Activated CD4-positive, alpha-beta T cell treated with anti-CD3 and anti-CD28 coated beads, Interleukin-2, Interleukin-6, amounts not matched to agents 100 ng/mL and 50 ng/mL, durations not matched to agents 16 hours and 8 hours (primary cell): ENCODE results near the gene CMTM2.
A peak's percentile ranks its signal among the peaks of the same experiment; 100 is the strongest.
"Not testable (repeated sequence)": the region's sequence is repeated elsewhere in the genome, so short reads cannot be mapped to it uniquely, and the experiment has no call there.

Experiments
- DNase-seq: peaks from one replicate; pipeline ENCODE4 v3.0.0-alpha.2; 2020

CMTM2 gene

DNA sequence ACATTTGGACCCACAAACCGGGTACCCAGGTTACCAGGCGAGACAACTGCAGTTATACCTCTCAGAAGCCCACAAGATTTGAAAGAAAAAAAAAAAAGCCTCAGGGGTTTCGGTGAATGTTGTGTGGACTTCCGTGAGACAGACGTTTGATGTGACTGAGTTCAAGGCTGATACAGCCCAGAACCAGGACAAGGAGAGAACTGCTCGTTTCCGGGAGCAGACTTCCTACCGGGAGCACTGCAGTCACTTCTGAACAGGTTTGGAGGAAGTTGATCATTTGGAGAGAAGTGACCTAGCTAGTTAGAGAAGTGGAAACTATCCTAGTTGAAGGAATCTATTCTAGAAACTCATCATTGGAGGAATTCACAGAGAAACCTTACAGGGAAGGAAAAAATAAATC is 26.0 kb upstream of the CMTM2 start:
- peak; percentile 32 for DNase-seq

DNA sequence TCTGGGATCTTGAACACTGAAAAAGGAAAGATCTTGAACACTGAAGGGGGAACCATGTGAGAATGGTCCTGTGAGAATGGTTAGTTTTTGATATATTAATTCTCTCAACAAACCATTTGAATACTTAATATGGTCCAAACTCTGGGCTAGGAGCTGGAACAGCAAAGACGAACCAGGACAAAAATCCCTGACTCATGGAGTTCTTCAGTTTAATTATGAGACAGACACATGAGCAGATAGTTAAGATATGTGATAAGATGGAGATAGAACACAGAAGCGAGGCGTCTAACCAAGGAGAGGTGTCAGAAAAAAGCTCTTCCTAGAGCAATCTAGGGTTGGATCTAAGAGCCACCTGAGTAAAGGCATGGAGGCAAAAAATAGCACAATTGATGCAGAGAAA is 25.2 kb upstream of the CMTM2 start:
- no peak for DNase-seq

DNA sequence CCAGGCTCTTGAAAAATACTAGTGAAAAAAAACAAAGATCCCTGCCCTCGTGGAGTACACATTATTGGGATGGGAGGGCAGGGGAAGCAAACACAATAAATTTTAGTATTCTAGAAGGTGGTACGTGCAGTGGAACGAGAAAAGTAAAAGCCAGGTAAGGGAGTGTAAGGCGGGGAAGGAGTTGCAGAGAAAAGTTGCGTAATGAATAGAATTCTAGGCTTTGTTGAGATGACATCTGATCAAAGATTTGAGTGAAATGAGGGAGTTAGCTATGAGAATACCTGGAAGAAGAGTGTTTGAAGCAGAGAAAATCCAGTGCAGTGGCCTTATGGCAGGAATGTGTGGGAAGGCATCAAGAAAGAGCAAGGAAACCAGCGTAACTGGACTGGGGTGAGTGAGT is 24.8 kb upstream of the CMTM2 start:
- no peak for DNase-seq

DNA sequence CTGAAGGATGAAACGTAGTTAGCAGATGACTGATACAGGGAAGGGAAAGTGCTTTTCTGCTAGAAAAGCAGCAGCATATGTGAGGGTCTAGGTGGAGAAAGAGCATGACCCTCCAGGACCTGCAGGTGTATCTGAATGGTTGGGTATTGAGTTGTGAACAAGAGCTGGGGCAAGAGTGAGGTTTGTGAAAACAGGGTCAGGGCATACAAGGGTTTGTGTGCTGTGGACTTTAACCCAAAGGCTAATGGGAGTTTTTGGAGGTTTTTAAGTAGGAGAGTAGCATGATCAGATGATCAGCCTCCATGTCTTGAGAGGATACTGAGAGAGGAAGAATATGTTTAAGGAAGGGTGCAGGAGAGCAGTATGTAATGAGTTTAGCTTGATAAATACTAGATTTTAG is 19.2 kb upstream of the CMTM2 start:
- no peak for DNase-seq

DNA sequence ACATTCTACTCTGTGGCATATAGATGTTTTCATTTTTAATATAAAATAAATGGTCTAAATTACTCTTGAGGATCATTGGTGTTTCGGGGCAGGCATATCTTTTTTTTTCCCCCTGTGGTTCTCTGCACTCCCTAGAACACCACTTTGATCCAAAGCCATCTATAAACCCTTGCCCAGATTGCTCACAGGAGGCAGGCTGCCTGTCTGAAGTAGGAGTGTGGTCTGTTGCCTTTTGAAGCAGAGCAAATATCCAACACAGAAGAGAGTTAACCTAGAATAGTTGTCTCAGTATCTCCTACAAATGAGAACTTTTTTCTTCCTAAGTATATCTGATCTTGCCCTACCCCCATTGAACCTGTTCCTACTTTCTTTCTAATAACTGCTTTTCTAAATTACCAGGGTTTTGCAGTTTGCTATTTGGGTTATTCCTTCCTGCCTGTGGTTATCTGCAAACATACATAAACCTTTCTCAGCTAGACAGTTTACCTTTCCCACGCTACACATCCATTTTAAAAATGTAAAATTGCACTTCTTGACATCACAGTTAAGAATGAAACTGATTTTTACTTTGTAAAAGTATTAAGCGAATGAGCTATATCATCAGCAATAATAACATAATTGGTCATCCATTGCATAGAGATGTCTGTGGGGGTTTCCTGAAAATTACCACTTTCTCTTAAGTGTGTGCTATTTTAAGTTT is 17.7 kb upstream of the CMTM2 start:
- DNase-seq: no peak

DNA sequence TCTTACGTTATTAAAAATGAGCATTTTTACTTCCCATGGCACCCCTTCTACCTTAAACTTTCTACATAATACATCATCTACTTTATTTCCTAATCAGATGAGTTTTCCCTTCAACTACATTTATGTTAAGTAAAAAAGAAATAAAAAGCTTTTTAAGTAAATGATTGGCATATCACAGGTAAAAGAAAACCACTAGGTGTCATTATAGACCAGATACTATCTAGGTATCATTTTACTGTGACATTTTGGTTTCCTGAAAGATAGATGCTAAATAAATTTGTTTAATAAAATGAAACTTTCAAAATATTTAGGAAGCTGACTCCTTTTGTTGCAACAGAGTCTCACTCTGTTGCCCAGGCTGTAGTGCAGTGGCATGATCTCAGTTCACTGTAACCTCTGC is 16.9 kb upstream of the CMTM2 start:
- no peak for DNase-seq

DNA sequence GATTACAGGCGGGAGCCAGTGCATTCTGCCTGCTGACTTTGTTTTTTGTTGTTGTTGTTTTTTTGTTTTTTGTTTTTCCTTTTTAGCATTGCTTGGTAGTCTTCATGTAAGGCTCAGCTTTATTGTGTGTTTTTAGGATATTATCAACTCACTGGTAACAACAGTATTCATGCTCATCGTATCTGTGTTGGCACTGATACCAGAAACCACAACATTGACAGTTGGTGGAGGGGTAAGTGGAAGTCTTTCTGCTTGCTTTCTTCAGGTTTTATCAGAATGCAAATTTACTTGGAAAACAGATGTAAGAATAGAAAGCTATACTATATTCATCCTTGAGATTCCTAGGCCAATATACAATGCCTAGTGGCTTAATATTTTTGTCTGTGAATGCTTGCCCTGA is 16.3 kb upstream of the CMTM2 start:
- DNase-seq: no peak

DNA sequence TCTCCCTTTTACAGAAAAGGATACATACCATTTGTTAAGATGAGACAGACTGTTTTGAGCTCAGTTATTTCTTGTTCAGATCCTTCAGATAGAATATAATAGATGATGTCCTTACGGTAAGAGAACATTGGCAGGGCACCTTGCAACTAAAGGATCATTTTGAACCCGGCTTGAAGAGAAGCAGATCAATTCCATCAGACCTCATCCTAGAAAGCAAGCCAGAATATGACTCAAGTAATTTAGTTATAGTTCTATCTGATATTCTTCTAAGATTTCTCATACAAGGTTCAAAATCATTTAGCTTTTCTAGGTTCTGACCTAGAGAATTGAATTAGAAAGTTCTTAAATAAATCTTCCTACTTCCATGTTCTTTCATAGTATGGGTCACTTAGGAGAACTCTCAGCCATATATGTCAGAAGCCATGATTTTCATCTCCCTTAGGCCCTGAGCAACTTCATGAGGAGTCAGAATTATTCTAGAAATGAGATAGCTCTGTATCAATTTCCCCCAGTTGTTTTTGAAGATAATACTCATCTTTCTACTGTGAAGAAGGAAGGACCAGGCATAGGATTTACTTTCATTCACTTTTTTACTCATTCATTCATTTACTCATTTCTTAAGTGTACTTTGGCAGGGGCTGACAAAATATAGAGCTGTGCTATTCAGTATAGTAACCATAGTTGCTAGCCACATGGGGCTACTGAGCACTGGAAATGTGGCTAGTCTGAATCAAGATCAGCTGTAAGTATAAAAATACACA is 15.5 kb upstream of the CMTM2 start:
- peak; percentile 80 for DNase-seq

DNA sequence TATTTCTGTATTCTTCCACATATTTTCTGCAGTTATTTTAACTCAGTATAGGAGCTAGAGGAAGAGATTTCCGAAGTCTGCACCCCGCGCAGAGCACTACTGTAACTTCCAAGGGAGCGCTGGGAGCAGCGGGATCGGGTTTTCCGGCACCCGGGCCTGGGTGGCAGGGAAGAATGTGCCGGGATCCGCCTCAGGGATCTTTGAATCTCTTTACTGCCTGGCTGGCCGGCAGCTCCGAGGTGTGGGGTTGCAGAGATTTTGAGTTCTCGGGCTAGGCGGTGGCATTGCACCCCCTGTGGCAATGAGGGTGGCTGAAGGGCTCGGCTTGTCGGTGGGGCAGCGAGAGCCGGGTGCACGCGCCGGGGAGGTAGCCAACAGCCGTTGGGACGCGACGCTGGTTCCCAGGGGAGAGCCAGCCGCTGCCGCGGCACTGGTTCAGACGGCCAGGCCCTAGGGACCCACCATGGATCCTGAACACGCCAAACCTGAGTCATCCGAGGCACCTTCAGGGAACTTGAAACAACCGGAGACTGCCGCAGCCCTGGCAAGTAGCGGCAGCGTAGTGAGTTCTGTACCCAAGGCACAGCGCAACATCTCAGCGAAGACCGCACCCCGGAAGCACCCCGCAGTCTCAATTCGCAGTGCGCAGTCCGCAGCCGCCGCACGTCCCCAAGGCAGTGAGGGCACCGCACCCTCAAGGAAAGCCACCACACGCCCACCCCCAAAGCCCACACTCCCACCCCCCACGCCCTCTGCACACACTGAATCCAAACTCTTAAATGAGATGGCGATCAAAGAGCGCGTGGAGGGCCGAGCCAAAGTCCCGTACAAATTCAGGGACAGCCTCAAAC is 13.0 kb upstream of the CMTM2 start, which contains the start of gene CMTM1:
CMTM1 (plus strand) TSS at position 389 of the 851 bp plus-strand sequence; CDS start at position 464, 75 bp downstream.
- no peak for DNase-seq

DNA sequence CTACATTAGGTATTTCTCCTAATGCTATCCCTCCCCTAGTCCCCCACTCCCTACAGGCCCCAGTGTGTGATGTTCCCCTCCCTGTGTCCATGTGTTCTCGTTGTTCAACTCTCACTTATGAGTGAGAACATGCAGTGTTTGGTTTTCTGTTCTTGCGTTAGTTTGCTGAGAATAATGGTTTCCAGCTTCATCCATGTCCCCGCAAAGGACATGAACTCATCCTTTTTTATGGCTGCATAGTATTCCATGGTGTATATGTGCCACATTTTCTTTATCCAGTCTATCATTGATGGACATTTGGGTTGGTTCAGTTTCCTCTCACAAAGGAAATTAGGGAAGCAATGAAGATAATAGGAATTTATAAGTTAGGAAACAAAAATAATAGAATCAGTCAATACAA is 12.0 kb upstream of the CMTM2 start:
- not testable (repeated sequence) for DNase-seq

DNA sequence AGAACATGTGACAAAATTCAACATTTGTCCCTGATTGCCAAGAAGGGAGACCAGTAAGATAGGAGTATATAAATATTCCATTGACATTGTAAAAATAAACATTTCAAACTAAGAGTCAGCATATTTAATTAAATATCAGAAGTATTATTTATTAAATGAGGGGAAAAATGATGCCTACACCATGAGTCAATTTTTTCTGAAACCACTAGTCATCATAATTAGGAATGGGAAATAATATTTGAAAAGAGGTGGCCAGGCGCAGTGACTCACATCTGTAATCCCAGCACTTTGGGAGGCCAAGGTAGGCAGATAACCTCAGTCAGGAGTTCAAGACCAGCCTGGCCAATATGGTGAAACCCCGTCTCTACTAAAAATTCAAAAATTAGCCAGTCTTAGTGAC is 10.9 kb upstream of the CMTM2 start:
- no peak for DNase-seq

DNA sequence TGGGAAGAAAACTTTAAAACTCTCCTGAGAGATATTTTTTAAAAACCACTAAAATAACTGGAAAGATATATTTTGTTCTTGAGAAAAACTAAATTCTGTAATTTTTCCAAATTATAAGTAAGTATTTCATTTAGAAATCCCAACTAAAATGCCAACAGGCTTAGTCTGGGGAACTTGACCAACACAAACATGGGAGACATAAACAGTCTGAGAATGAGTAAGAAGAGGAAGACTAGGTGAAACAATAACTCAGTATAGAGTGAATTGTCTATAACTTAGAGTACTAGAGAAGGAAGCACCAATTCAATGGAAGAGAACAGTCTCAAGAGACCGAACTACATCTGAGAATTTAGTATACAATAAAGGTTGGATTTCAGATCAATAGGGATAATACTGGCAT is 10.1 kb upstream of the CMTM2 start:
- no peak for DNase-seq

DNA sequence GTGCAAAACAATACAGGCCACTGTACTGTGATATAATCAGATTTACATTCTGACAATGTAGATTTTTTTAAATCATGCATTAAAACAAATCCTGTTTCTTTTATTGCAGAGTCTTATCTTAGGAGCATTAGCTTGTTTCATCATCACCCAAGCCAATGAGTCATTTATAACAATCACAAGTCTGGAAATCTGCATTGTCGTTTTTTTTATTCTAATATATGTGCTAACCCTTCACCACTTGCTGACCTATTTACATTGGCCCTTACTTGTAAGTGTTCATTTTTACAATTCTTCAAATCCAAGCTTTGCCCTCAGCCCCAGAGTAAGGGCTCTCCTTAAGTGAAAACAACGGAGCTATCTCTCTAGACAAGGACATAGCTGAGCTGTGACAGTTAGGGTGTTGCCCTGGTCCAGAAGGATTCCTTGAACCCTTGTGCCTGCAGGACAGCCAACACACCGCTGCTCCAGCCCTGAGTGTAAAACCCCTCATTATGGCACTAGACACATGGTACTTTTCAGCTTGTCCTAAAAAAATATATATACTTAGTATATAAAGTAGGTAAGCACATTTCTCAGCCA is 9.3 kb upstream of the CMTM2 start:
- no peak for DNase-seq

DNA sequence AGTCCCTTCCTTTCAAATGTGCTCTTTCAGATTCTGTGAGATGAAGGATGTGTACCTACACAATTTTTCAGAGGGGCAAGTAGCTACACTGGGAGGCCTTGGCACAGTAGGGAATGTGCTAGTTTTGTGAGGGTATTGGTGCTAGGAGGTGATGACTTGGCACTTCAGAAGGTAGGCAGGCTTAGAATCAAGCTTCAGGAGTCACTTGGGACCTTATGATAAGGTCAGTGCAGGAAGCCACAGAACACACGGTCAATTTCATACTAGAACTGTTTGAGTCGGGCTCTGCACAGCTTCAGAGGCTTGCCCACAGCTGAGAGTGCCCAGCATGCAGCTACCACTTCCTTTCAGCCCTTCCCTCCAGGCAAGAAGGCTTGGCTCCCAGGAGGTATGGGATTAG is 6.9 kb upstream of the CMTM2 start:
- DNase-seq: no peak

DNA sequence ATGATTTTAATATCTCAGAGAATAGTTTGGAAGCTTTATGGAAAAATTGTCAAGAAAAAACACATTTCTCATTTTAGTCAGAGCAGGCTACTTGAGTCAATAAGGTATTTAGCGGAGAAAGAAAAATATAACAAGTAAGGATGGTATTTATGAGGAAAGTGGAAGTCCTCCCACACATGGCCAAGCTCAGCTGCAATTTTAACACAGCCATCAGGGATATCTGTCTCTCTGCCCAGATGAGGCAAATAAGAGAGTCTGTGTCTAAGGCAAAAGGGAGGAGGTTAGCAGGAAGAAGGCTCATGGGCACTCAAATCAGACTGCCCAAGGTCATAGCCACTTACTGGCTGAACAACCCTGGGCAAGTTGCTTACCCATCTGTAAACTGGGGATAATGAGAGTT is 5.2 kb upstream of the CMTM2 start:
- no peak for DNase-seq

DNA sequence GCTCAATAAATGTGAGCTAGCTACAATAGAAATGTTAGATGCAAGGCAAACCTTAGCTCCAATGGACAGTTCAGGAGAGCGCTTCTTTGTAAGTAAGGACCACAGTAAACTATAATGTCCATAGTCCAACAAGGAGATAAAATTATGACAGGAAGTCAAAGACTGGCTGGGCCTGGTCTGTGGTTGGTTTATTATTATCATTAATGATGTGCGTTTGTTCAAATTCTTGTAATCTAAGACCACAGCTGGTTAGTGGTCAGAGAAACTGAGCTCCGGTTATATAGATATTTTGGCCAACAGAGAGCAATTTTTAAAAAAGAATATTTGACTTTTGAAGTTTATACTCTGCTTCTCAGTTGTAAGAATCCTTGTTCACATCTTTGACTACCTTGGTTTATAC is 4.7 kb upstream of the CMTM2 start:
- DNase-seq: no peak

DNA sequence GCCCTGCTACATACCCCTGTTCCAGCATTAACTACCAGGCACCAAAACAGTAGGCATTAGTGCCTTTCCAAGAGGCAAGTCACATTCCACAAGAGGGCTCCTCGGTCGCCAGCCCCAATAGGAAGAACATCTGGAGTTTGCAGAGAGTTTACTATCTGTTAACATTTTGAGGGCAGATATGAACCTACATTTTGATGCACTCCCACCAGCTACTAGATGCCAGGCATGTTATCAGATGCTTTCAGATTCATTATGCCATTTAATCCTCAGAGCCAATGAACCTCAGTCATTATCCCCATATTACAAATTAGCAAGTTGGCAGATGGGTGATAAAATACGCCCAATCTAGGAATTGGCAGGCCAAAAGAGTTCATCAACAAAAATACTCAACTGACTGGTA is 4.2 kb upstream of the CMTM2 start:
- DNase-seq: no peak

DNA sequence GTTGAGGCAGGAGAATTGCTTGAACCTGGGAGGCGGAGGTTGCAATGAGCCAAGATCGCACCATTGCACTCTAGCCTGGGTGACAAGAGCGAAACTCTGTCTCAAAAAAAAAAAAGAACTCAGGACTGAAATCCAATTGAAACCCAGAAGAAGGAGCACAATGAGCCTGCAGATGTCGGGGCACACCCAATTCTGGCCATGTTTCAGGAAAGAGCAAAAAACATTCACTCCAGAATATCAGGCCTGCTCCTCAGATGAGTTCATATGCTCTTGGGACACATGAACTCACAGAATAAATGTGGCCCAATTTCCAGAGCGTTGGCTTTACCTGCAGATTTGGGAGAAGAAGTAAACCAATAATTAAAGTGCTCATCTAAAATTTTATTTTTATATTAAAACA is 3.0 kb upstream of the CMTM2 start:
- DNase-seq: no peak

DNA sequence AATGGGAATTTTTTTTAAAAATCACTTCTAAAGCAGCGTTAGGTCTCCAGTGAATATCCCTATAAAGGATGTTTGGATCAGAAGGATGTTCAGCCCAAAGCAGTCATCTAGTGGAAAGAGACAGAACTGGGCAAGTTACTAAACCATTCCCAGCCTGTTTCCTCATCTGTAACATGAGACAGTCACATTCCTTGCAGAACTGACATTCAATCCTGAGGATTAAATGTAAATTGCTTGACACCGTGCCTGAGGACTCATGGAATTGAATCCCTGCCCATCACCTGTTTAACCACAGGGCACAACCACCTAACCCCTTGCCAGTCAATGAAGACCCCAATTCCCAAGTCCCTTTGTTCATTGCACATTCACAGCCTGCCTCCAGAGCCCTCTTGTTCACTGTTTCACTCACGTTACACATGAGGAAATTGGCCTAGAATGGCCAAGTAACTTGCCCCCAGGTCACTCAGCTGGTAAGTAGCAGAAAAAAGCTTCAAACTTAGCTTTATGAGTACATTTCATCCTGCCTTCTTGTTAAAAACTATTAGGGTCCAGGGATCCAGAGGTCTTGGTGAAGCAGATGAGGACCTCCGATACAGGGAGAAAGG is 1.4 kb downstream of the CMTM2 start:
- no peak for DNase-seq

DNA sequence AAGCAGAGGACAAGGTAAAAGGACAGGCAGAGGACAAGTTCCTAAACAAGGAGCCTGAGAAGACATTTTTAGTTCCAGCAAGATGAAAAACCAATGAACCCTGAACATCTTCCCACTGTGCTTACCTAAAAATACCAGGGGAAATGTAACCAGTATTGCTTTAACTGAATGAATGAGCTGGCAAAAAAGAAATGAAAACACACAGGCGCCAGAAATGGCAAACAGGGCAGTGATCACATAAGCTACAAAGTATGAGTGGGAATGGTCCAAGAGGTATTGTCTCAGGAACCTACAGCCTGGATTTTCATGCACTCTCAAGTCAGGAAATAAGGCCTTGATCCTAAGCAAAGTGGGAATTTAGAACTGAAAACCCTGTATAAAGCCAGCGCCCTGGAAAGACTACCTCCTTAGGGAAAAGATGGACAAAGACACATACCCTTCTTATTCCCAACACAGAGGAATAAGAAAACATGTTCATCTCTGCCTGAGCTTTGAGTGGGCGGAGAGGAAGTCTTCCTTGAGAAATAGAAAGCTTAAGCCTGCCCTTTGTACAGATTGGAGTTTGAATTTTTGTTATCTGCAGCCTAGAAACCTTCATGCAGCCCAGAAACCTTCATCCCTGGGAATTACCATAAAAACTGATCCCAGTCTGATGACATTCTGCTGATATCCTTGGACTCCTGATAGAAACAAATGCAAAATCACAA is 2.1 kb downstream of the CMTM2 start:
- DNase-seq: no peak

DNA sequence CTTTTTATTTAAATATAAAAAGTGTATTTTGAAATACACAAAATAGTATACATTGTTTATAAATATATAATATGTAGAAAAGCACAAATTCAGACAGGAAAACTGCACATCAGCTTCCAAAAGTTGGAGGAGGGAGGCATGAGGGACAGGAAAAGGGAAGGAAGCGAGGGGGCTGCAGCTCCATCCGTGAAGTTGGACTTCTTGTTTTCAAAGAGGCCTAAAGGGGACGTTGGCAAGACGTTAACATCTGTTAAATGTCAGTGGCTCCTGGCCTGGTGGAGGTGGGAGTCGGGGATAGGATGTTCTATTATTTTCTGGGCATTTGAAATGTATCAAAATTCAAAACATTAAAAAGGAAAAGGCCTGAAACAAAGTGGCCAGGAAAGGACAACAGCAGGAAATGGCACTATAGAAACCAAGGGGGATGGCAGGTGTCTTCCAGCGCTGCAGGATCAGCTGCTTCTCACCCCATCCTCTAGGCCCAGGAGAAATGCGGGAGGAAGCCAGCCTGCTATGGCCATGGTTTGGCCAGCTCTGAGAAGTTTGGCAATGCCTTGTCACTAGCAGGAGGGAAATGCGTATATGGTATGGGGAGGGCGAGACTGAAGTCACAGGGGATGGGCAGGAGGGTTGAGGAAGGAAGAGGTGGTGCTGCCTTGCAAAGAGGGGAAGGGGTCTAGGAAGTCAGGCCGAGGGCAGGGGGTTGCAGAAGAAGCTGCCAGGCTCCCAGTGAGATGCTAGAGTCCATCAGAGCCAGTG is 6.4 kb downstream of the CMTM2 start:
- no peak for DNase-seq
